Measurements from ENCODE around the gene RNF222. TPM values are rescaled to one million over a fixed set of nuclear protein-coding genes. Genes with fewer than 3 reads are reported as not detected.
"Not testable (repeated sequence)": the region's sequence is repeated elsewhere in the genome, so short reads cannot be mapped to it uniquely, and the experiment has no call there.

RNF222 gene
- total RNA-seq, 1 donor from 2014 or later, result not detected

- Histone ChIP-seq H3K9ac (ENCODE audit: low read depth in 1 of 3, low read length in 3 of 3) (no peak overlapping the region), H3K27ac (ENCODE audit: low read depth, low read length) (no peak overlapping the region), H3K27me3 (ENCODE audit: control insufficient read depth in 3 of 3, insufficient read depth in 3 of 3, low read length in 3 of 3) (peaks cover 38 to 45% (median 39%) of the 10 kb centered on the region in 3 donors), H3K36me3 (ENCODE audit: control insufficient read depth in 3 of 3, insufficient read depth in 3 of 3, low read length in 3 of 3) (no peaks in the 10 kb centered on the region), H3K9me3 (ENCODE audit: control insufficient read depth in 3 of 3, low read length in 3 of 3) (no peaks in the 10 kb centered on the region), H3K4me1 (ENCODE audit: control insufficient read depth in 3 of 3, insufficient read depth in 3 of 3, low read length in 3 of 3) (no peaks in the 10 kb centered on the region), H3K4me3 (ENCODE audit: low read length in 3 of 3) (no peak overlapping the region)
These were observed 1.4 kb upstream of the RNF222 start for GRCh38 chr17:8398980-8399379.

- H3K4me3 ChIP-seq (ENCODE audit: low read length in 3 of 3); H3K9me3 ChIP-seq (ENCODE audit: control insufficient read depth in 3 of 3, low read length in 3 of 3); H3K4me1 ChIP-seq (ENCODE audit: control insufficient read depth in 3 of 3, insufficient read depth in 3 of 3, low read length in 3 of 3); H3K27ac ChIP-seq (ENCODE audit: low read depth, low read length); H3K9ac ChIP-seq (ENCODE audit: low read depth in 1 of 3, low read length in 3 of 3); H3K36me3 ChIP-seq (ENCODE audit: control insufficient read depth in 3 of 3, insufficient read depth in 3 of 3, low read length in 3 of 3): not testable (repeated sequence)
- peaks cover 44 to 64% (median 60%) of the 10 kb centered on the region in 3 donors for H3K27me3 ChIP-seq (ENCODE audit: control insufficient read depth in 3 of 3, insufficient read depth in 3 of 3, low read length in 3 of 3)
These were observed 3.1 kb downstream of the RNF222 start for GRCh38 chr17:8394497-8394896.

- Histone ChIP-seq H3K4me3 (ENCODE audit: low read length in 3 of 3) (no peak overlapping the region), H3K9ac (ENCODE audit: low read depth in 1 of 3, low read length in 3 of 3) (no peak overlapping the region), H3K4me1 (ENCODE audit: control insufficient read depth in 3 of 3, insufficient read depth in 3 of 3, low read length in 3 of 3) (no peaks in the 10 kb centered on the region), H3K9me3 (ENCODE audit: control insufficient read depth in 3 of 3, low read length in 3 of 3) (no peaks in the 10 kb centered on the region), H3K27me3 (ENCODE audit: control insufficient read depth in 3 of 3, insufficient read depth in 3 of 3, low read length in 3 of 3) (peaks cover 41 to 60% (median 60%) of the 10 kb centered on the region in 3 donors), H3K36me3 (ENCODE audit: control insufficient read depth in 3 of 3, insufficient read depth in 3 of 3, low read length in 3 of 3) (no peaks in the 10 kb centered on the region), H3K27ac (ENCODE audit: low read depth, low read length) (no peak overlapping the region)
These were observed 4.0 kb downstream of the RNF222 start for GRCh38 chr17:8393470-8394231.

- peaks cover 37 to 55% (median 54%) of the 10 kb centered on the region in 3 donors for H3K27me3 ChIP-seq (ENCODE audit: control insufficient read depth in 3 of 3, insufficient read depth in 3 of 3, low read length in 3 of 3)
- H3K4me3 ChIP-seq (ENCODE audit: low read length in 3 of 3), result no peak overlapping the region
- no peaks in the 10 kb centered on the region for H3K9me3 ChIP-seq (ENCODE audit: control insufficient read depth in 3 of 3, low read length in 3 of 3)
- H3K36me3 ChIP-seq (ENCODE audit: control insufficient read depth in 3 of 3, insufficient read depth in 3 of 3, low read length in 3 of 3), result no peaks in the 10 kb centered on the region
- no peak overlapping the region for H3K9ac ChIP-seq (ENCODE audit: low read depth in 1 of 3, low read length in 3 of 3)
- H3K27ac ChIP-seq (ENCODE audit: low read depth, low read length), result no peak overlapping the region
- H3K4me1 ChIP-seq (ENCODE audit: control insufficient read depth in 3 of 3, insufficient read depth in 3 of 3, low read length in 3 of 3), result no peaks in the 10 kb centered on the region
These were observed 4.8 kb downstream of the RNF222 start for GRCh38 chr17:8392674-8393469.

GRCh38 chr17:8392274-8392673 is 5.4 kb downstream of the RNF222 start:
- Histone ChIP-seq H3K9me3 (ENCODE audit: control insufficient read depth in 3 of 3, low read length in 3 of 3) (no peaks in the 10 kb centered on the region), H3K27me3 (ENCODE audit: control insufficient read depth in 3 of 3, insufficient read depth in 3 of 3, low read length in 3 of 3) (peaks cover 31 to 49% (median 48%) of the 10 kb centered on the region in 3 donors), H3K9ac (ENCODE audit: low read depth in 1 of 3, low read length in 3 of 3) (no peak overlapping the region), H3K4me1 (ENCODE audit: control insufficient read depth in 3 of 3, insufficient read depth in 3 of 3, low read length in 3 of 3) (no peaks in the 10 kb centered on the region), H3K36me3 (ENCODE audit: control insufficient read depth in 3 of 3, insufficient read depth in 3 of 3, low read length in 3 of 3) (no peaks in the 10 kb centered on the region), H3K4me3 (ENCODE audit: low read length in 3 of 3) (no peak overlapping the region), H3K27ac (ENCODE audit: low read depth, low read length) (no peak overlapping the region)

- H3K9ac ChIP-seq (ENCODE audit: low read depth in 1 of 3, low read length in 3 of 3), result peak overlapping the region in 1 of 3 donors; percentile 8
- peaks cover 29 to 45% (median 45%) of the 10 kb centered on the region in 3 donors for H3K27me3 ChIP-seq (ENCODE audit: control insufficient read depth in 3 of 3, insufficient read depth in 3 of 3, low read length in 3 of 3)
- no peaks in the 10 kb centered on the region for H3K36me3 ChIP-seq (ENCODE audit: control insufficient read depth in 3 of 3, insufficient read depth in 3 of 3, low read length in 3 of 3)
- H3K9me3 ChIP-seq (ENCODE audit: control insufficient read depth in 3 of 3, low read length in 3 of 3), result no peaks in the 10 kb centered on the region
- H3K27ac ChIP-seq (ENCODE audit: low read depth, low read length), result no peak overlapping the region
- no peaks in the 10 kb centered on the region for H3K4me1 ChIP-seq (ENCODE audit: control insufficient read depth in 3 of 3, insufficient read depth in 3 of 3, low read length in 3 of 3)
- no peak overlapping the region for H3K4me3 ChIP-seq (ENCODE audit: low read length in 3 of 3)
These were observed 5.9 kb downstream of the RNF222 start for GRCh38 chr17:8391711-8392110.

GRCh38 chr17:8387914-8388651 is 9.5 kb downstream of the RNF222 start:
- Histone ChIP-seq H3K4me3 (ENCODE audit: low read length in 3 of 3) (no peak overlapping the region), H3K27ac (ENCODE audit: low read depth, low read length) (no peak overlapping the region), H3K4me1 (ENCODE audit: control insufficient read depth in 3 of 3, insufficient read depth in 3 of 3, low read length in 3 of 3) (peaks cover 0 to 4% (median 3%) of the 10 kb centered on the region in 3 donors), H3K9me3 (ENCODE audit: control insufficient read depth in 3 of 3, low read length in 3 of 3) (no peaks in the 10 kb centered on the region), H3K9ac (ENCODE audit: low read depth in 1 of 3, low read length in 3 of 3) (no peak overlapping the region), H3K36me3 (ENCODE audit: control insufficient read depth in 3 of 3, insufficient read depth in 3 of 3, low read length in 3 of 3) (no peaks in the 10 kb centered on the region), H3K27me3 (ENCODE audit: control insufficient read depth in 3 of 3, insufficient read depth in 3 of 3, low read length in 3 of 3) (peaks cover under 1 to 14% (median 12%) of the 10 kb centered on the region in 3 donors)

- Histone ChIP-seq H3K27ac (ENCODE audit: low read depth, low read length) (no peak overlapping the region), H3K4me3 (ENCODE audit: low read length in 3 of 3) (no peak overlapping the region), H3K9ac (ENCODE audit: low read depth in 1 of 3, low read length in 3 of 3) (no peak overlapping the region), H3K36me3 (ENCODE audit: control insufficient read depth in 3 of 3, insufficient read depth in 3 of 3, low read length in 3 of 3) (no peaks in the 10 kb centered on the region), H3K27me3 (ENCODE audit: control insufficient read depth in 3 of 3, insufficient read depth in 3 of 3, low read length in 3 of 3) (peaks cover 0 to 3% (median 3%) of the 10 kb centered on the region in 3 donors), H3K4me1 (ENCODE audit: control insufficient read depth in 3 of 3, insufficient read depth in 3 of 3, low read length in 3 of 3) (peaks cover 7 to 11% (median 8%) of the 10 kb centered on the region in 3 donors), H3K9me3 (ENCODE audit: control insufficient read depth in 3 of 3, low read length in 3 of 3) (no peaks in the 10 kb centered on the region)
These were observed 10.8 kb downstream of the RNF222 start for GRCh38 chr17:8386841-8387240.

- no peaks in the 10 kb centered on the region for H3K27me3 ChIP-seq (ENCODE audit: control insufficient read depth in 3 of 3, insufficient read depth in 3 of 3, low read length in 3 of 3)
- H3K9ac ChIP-seq (ENCODE audit: low read depth in 1 of 3, low read length in 3 of 3), result no peak overlapping the region
- H3K27ac ChIP-seq (ENCODE audit: low read depth, low read length), result no peak overlapping the region
These were observed 12.7 kb downstream of the RNF222 start for GRCh38 chr17:8384801-8385378.

More at GRCh38 chr17:8384801-8385378, 12.7 kb downstream of the RNF222 start:
- no peak overlapping the region for H3K4me3 ChIP-seq (ENCODE audit: low read length in 3 of 3)
- H3K4me1 ChIP-seq (ENCODE audit: control insufficient read depth in 3 of 3, insufficient read depth in 3 of 3, low read length in 3 of 3), result peaks cover 13 to 30% (median 20%) of the 10 kb centered on the region in 3 donors
- peaks cover 11 to 17% (median 16%) of the 10 kb centered on the region in 3 donors for H3K36me3 ChIP-seq (ENCODE audit: control insufficient read depth in 3 of 3, insufficient read depth in 3 of 3, low read length in 3 of 3)
- no peaks in the 10 kb centered on the region for H3K9me3 ChIP-seq (ENCODE audit: control insufficient read depth in 3 of 3, low read length in 3 of 3)

Data from skeletal muscle tissue (tissue), 4 donors.